Fibroblast of pulmonary artery (primary cell): ENCODE measurements around the gene MCFD2.
A peak's percentile ranks its signal among the peaks of the same experiment; 100 is the strongest.

ENCODE experiments used
- DNase-seq: peaks from one replicate; pipeline ENCODE4 v3.0.0-alpha.2; 2010; ENCODE audit warnings: low read depth
- H3K4me3 ChIP-seq: replicated peaks from 2 replicates; pipeline ENCODE4 v1.5.1; 2011; ENCODE audit warnings: low read depth, mild to moderate bottlenecking, control low read depth, low read length, moderate library complexity
- CTCF ChIP-seq: IDR thresholded peaks from 2 replicates; pipeline ENCODE4 v1.5.1; 2011; ENCODE audit warnings: mild to moderate bottlenecking, control low read depth, low read length, inconsistent platforms; ENCODE audit errors: missing control alignments

MCFD2 gene

GRCh38 chr2:46958431-46959017 is 42.9 kb upstream of the MCFD2 start:
- no peak overlapping the region for H3K4me3 ChIP-seq
- DNase-seq: no peak
- TF ChIP-seq CTCF: no peak

GRCh38 chr2:46956981-46957531 is 41.5 kb upstream of the MCFD2 start:
- no peak overlapping the region for H3K4me3 ChIP-seq
- DNase-seq: no peak
- no peak for TF ChIP-seq CTCF

- no peak for TF ChIP-seq CTCF
- DNase-seq: no peak
- no peak overlapping the region for H3K4me3 ChIP-seq
Observed at GRCh38 chr2:46955764-46956163, 40.2 kb upstream of the MCFD2 start.

- no peak for TF ChIP-seq CTCF
- peak; percentile 89 for DNase-seq
- H3K4me3 ChIP-seq: no peak overlapping the region
Observed at GRCh38 chr2:46954951-46955571, 39.5 kb upstream of the MCFD2 start.

GRCh38 chr2:46952171-46952570 is 36.6 kb upstream of the MCFD2 start:
- no peak for TF ChIP-seq CTCF
- no peak for DNase-seq
- no peak overlapping the region for H3K4me3 ChIP-seq

GRCh38 chr2:46951290-46952064 is 35.9 kb upstream of the MCFD2 start:
- H3K4me3 ChIP-seq: no peak overlapping the region
- DNase-seq: no peak
- no peak for TF ChIP-seq CTCF
